Suprapubic skin (tissue), 4 donors: ENCODE measurements around the gene ECI1.

Experiments
- POLR2A ChIP-seq, 2 donors: fragments of 450-650 bp; IDR thresholded peaks; one replicate each; pipeline ENCODE4 v1.6.1; 2017; ENCODE audit warnings: antibody characterized with exemption in 2 of 2, mild to moderate bottlenecking in 2 of 2, moderate library complexity in 2 of 2
- POLR2AphosphoS5 ChIP-seq, 3 donors: sonication (generic); formaldehyde crosslinking; IDR thresholded peaks; one replicate each; pipeline ENCODE4 v1.6.1; 2017; ENCODE audit warnings: antibody characterized with exemption in 3 of 3
- TF ChIP-seq, protein P1 (sequence below), 2 donors: fragments of 200-600 bp in 1 of 2; fragments of 450-650 bp in 1 of 2; sonication (generic) in 1 of 2; IDR thresholded peaks; one replicate each; pipeline ENCODE4 v1.5.1; 2016 to 2019; ENCODE audit warnings: antibody characterized with exemption in 2 of 2, mild to moderate bottlenecking in 1 of 2, moderate library complexity in 1 of 2

DNA sequence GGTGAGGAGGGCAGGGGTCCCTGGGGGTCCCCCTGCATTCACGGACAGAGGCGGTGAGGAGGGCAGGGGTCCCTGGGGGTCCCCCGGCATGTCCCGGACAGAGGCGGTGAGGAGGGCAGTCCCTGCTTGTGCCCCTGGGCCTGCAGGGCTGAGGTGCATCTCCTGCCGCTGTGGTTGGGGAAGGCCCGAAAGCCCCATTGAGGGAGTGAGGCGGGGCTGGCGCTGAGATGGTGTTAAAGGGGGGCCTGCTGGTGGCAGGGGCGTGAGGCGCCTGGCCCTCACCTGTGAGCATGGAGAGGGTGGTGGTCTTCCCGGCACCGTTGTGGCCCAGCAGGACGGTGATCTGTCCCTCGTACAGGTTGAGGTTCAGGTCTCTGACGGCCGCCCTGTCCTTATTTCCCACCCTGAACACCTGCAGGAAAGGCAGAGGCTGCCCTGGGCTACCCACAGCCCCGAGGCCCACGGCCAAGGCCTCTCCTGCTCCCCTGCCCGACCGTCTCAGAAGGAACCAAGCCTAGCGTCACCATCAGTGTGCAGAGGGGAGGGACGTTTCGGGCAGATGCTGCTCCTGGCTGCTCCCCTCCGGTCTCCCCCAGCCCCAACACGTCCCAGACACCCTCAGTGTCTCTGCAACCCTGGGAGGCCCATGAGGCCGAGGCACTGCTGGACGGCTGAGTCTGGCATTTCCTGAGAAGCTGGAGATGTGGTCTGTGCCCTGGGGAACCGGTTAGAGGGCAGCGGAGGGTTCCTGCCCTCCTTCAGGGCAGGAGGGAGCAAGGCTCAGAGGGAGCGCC, 47.9 kb upstream of the ECI1 start:
- TF ChIP-seq, protein P1, sequence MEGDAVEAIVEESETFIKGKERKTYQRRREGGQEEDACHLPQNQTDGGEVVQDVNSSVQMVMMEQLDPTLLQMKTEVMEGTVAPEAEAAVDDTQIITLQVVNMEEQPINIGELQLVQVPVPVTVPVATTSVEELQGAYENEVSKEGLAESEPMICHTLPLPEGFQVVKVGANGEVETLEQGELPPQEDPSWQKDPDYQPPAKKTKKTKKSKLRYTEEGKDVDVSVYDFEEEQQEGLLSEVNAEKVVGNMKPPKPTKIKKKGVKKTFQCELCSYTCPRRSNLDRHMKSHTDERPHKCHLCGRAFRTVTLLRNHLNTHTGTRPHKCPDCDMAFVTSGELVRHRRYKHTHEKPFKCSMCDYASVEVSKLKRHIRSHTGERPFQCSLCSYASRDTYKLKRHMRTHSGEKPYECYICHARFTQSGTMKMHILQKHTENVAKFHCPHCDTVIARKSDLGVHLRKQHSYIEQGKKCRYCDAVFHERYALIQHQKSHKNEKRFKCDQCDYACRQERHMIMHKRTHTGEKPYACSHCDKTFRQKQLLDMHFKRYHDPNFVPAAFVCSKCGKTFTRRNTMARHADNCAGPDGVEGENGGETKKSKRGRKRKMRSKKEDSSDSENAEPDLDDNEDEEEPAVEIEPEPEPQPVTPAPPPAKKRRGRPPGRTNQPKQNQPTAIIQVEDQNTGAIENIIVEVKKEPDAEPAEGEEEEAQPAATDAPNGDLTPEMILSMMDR (IDR thresholded peaks at IDR 0.05): no peak
- TF ChIP-seq POLR2A (IDR thresholded peaks at IDR 0.05) (no peak), POLR2AphosphoS5 (IDR thresholded peaks at IDR 0.05) (no peak)
